Glutamatergic neuron (in vitro differentiated cells): ENCODE measurements around the gene SPATA31C1. TPM values are rescaled to one million over a fixed set of nuclear protein-coding genes. Genes with fewer than 3 reads are reported as not detected.

ENCODE experiments used
- DNase-seq: peaks from one replicate; pipeline ENCODE4 v3.0.0; 2022
- H3K27ac Mint-ChIP-seq: one replicate; pipeline ENCODE4 v1.8.0; 2020; ENCODE audit warnings: mild to moderate bottlenecking, mixed read lengths, inconsistent platforms; ENCODE audit not compliant: unreplicated experiment
- H3K27me3 Mint-ChIP-seq: one replicate; pipeline ENCODE4 v1.8.0; 2020; ENCODE audit warnings: mild to moderate bottlenecking, moderate library complexity, mixed read lengths, inconsistent platforms; ENCODE audit not compliant: unreplicated experiment
- H3K36me3 Mint-ChIP-seq: one replicate; pipeline ENCODE4 v1.8.0; 2020; ENCODE audit warnings: mild to moderate bottlenecking, mixed read lengths, inconsistent platforms; ENCODE audit not compliant: unreplicated experiment
- H3K4me1 Mint-ChIP-seq: one replicate; pipeline ENCODE4 v1.8.0; 2020; ENCODE audit warnings: mild to moderate bottlenecking, low read depth, mixed read lengths, inconsistent platforms; ENCODE audit not compliant: unreplicated experiment
- H3K4me3 Mint-ChIP-seq: one replicate; pipeline ENCODE4 v1.8.0; 2020; ENCODE audit warnings: mild to moderate bottlenecking, mixed read lengths, inconsistent platforms; ENCODE audit not compliant: unreplicated experiment
- H3K9me3 Mint-ChIP-seq: one replicate; pipeline ENCODE4 v1.8.0; 2020; ENCODE audit warnings: mild to moderate bottlenecking, moderate library complexity, mixed read lengths, inconsistent platforms; ENCODE audit not compliant: unreplicated experiment
- CTCF ChIP-seq: fragments of 200-600 bp; sonication (generic); IDR thresholded peaks from one replicate; pipeline ENCODE4 v1.5.0; 2021; ENCODE audit not compliant: partially characterized antibody, unreplicated experiment
- total RNA-seq: library from RNA; stranded (reverse); fragmentation: NEBNext Ultra II Directional; extraction: Animal tissue kit (Norgen Biotek cat#: 25700); gene quantifications from one replicate; pipeline ENCODE4 v1.2.1, GENCODE V29; 2021; ENCODE audit not compliant: unreplicated experiment

The SPATA31C1 gene
- total RNA-seq, 1 donor from 2014 or later = not detected

- Mint-ChIP-seq H3K9me3 (peaks cover 9% of the 10 kb centered on the region), H3K36me3 (peaks cover 6% of the 10 kb centered on the region), H3K27me3 (peaks cover 6% of the 10 kb centered on the region), H3K27ac (peak within 1 kb of the TSS; percentile 93), H3K4me3 (peak within 1 kb of the TSS; percentile 67), H3K4me1 (peaks cover 7% of the 10 kb centered on the region)
- DNase-seq = peak; percentile 77
- no peak for TF ChIP-seq CTCF
Observed at GRCh38 chr9:87882627-87883026, 35.1 kb upstream of the SPATA31C1 start, which contains the start of gene SPATA31E1. TSS of gene SPATA31E1 (plus strand) at chr9:87882877. CDS start at chr9:87882892, 15 bp downstream.

GRCh38 chr9:87883274-87883673 lies 34.5 kb upstream of the SPATA31C1 start:
- Mint-ChIP-seq H3K27ac (peak overlapping the region; percentile 93), H3K4me3 (peak overlapping the region; percentile 67), H3K9me3 (peaks cover 9% of the 10 kb centered on the region), H3K36me3 (peaks cover 6% of the 10 kb centered on the region), H3K27me3 (peaks cover 6% of the 10 kb centered on the region), H3K4me1 (peaks cover 7% of the 10 kb centered on the region)
- DNase-seq = no peak
- TF ChIP-seq CTCF = no peak

- Mint-ChIP-seq H3K27me3 (peaks cover 6% of the 10 kb centered on the region), H3K4me1 (peaks cover 7% of the 10 kb centered on the region), H3K27ac (peak overlapping the region; percentile 68), H3K4me3 (no peak overlapping the region), H3K9me3 (peaks cover 7% of the 10 kb centered on the region), H3K36me3 (no peaks in the 10 kb centered on the region)
- TF ChIP-seq CTCF = peak; percentile 25
- DNase-seq = peak; percentile 43
Observed at GRCh38 chr9:87883990-87884389, 33.8 kb upstream of the SPATA31C1 start.

GRCh38 chr9:87884578-87885459 lies 32.9 kb upstream of the SPATA31C1 start:
- Mint-ChIP-seq H3K9me3 (peaks cover 7% of the 10 kb centered on the region), H3K4me1 (peaks cover 7% of the 10 kb centered on the region), H3K36me3 (no peaks in the 10 kb centered on the region), H3K4me3 (peak overlapping the region; percentile 52), H3K27ac (peak overlapping the region; percentile 48), H3K27me3 (peaks cover 6% of the 10 kb centered on the region)
- TF ChIP-seq CTCF = no peak
- no peak for DNase-seq
